ENCODE measurements around the gene CTSZ. TPM values are rescaled to one million over a fixed set of nuclear protein-coding genes. Genes with fewer than 3 reads are reported as not detected.

Gene CTSZ
- total RNA-seq, 1 donor from 2014 or later: 73.7 TPM

DNA sequence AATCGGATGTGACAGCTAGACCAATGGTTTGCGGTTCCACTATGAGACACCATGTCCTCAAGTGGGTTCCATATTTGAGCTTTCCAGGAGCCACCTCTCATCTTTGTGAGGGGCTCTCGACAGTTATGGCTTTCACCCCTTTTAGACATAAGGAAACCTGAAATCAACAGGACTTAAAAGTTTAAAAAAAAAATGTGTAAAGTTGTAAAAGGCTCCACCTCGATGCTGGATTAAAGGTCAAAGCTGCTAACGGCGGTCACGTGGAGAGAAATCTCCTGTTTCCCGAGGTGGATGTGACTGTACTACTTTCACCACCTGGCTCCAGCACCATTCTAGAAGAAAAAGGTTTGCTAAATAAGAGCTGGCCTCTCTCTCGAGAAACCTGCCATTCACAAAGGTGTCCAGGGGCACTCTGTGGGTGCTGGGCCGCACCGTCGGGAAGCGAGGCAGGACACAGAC is 24.5 kb upstream of the CTSZ start:
- Histone ChIP-seq H3K4me3 (ENCODE audit: low read depth, low read length) (peak overlapping the region; percentile 89), H3K27me3 (ENCODE audit: control insufficient read depth, insufficient read depth, low read length) (no peaks in the 10 kb centered on the region), H3K36me3 (ENCODE audit: control insufficient read depth, insufficient read depth, low read length) (peaks cover 12% of the 10 kb centered on the region)
- DNase-seq (ENCODE audit: low read depth) (no peak), FAIRE-seq (no peak)
- no peak for TF ChIP-seq CTCF (IDR thresholded peaks at IDR 0.05; ENCODE audit: insufficient read depth, low read length, severe bottlenecking)

GRCh38 chr20:59030911-59031563 is 24.0 kb upstream of the CTSZ start:
- peaks cover 9% of the 10 kb centered on the region for H3K36me3 ChIP-seq (ENCODE audit: control insufficient read depth, insufficient read depth, low read length)
- H3K4me3 ChIP-seq (ENCODE audit: low read depth, low read length): peak overlapping the region; percentile 89
- H3K27me3 ChIP-seq (ENCODE audit: control insufficient read depth, insufficient read depth, low read length): no peaks in the 10 kb centered on the region
- TF ChIP-seq CTCF (IDR thresholded peaks at IDR 0.05; ENCODE audit: insufficient read depth, low read length, severe bottlenecking): no peak
- FAIRE-seq (no peak), DNase-seq (ENCODE audit: low read depth) (no peak)

- peak overlapping the region; percentile 25 for H3K4me3 ChIP-seq (ENCODE audit: low read depth, low read length)
- peaks cover 12% of the 10 kb centered on the region for H3K36me3 ChIP-seq (ENCODE audit: control insufficient read depth, insufficient read depth, low read length)
- DNase-seq (ENCODE audit: low read depth) (peak; percentile 50), FAIRE-seq (no peak)
- no peaks in the 10 kb centered on the region for H3K27me3 ChIP-seq (ENCODE audit: control insufficient read depth, insufficient read depth, low read length)
- TF ChIP-seq CTCF (IDR thresholded peaks at IDR 0.05; ENCODE audit: insufficient read depth, low read length, severe bottlenecking): no peak
These were observed 21.8 kb upstream of the CTSZ start for GRCh38 chr20:59028812-59029211.

DNA sequence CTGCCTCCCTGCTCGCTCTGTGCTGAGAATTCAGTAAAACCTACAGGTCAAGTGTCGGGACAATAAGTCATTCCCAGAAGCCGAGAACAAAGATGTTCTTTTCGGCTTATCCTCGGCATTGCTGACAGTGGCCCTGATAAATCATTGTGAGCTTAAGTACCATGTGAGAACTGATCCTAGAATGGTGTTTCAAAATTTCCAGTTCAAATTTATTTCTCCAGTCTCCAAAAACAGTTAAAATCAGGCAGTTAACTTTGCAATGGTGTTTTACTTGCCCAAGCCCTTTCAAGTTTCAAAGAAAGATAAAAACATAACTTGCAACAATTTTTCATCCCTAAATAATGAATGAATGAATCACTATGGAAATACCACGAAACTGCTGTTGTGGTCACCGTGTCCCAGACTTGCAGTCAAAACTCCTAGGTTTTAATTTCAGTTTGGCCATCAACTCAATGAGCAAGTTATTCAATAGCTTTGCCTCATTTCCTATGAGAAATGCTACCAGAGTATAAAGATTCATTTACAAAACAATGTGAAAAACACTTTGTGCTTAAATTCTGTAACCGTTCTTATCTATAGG is 20.8 kb upstream of the CTSZ start:
- FAIRE-seq (no peak), DNase-seq (ENCODE audit: low read depth) (no peak)
- TF ChIP-seq CTCF (IDR thresholded peaks at IDR 0.05; ENCODE audit: insufficient read depth, low read length, severe bottlenecking): no peak
- Histone ChIP-seq H3K36me3 (ENCODE audit: control insufficient read depth, insufficient read depth, low read length) (peaks cover 18% of the 10 kb centered on the region), H3K27me3 (ENCODE audit: control insufficient read depth, insufficient read depth, low read length) (no peaks in the 10 kb centered on the region), H3K4me3 (ENCODE audit: low read depth, low read length) (no peak overlapping the region)

DNA sequence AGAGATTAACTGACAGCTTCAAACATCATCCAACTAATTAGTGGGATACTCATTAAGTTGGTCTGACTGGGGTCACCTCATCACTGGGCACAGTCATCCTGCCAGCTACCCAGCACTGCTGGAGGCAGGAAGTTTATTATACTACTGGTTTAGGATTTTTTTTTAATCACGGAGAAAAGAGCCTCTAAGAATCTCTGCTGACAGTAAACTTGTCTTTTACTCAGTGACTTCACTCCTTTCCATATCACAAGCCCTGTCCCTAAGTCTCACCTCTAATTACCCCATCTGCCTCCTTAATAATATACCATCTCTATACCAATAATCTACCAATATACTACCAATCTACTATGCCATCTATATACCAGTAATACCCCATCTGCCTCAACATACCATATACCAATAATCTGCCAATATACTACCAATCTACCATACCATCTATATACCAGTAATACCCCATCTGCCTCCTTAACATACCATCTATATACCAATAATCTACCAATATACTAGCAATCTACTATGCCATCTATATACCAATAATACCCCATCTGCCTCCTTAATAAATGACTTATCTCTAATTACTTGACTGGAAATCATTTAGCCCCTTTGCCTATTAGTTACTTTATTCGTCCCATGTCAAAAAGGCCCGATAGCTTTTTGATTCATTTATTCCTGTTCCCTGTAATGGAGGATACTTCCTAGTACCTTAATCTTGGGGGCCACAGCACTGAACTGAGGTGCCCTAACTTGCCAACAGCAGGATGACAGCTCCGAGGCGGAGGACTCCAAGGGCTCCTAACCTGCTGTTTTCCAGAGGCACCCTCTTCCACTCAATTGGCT is 20.1 kb upstream of the CTSZ start:
- no peak for TF ChIP-seq CTCF (IDR thresholded peaks at IDR 0.05; ENCODE audit: insufficient read depth, low read length, severe bottlenecking)
- DNase-seq (ENCODE audit: low read depth): no peak
- Histone ChIP-seq H3K27me3 (ENCODE audit: control insufficient read depth, insufficient read depth, low read length) (no peaks in the 10 kb centered on the region), H3K36me3 (ENCODE audit: control insufficient read depth, insufficient read depth, low read length) (peaks cover 19% of the 10 kb centered on the region), H3K4me3 (ENCODE audit: low read depth, low read length) (no peak overlapping the region)
- no peak for FAIRE-seq

Data from bronchial epithelial cell (primary cell).